ENCODE measurements around the gene SH3BGRL3. TPM values are rescaled to one million over a fixed set of nuclear protein-coding genes. Genes with fewer than 3 reads are reported as not detected.

The SH3BGRL3 gene
- total and polyA plus RNA-seq, 4 donors: 17.2 to 437 (median 333) TPM

DNA sequence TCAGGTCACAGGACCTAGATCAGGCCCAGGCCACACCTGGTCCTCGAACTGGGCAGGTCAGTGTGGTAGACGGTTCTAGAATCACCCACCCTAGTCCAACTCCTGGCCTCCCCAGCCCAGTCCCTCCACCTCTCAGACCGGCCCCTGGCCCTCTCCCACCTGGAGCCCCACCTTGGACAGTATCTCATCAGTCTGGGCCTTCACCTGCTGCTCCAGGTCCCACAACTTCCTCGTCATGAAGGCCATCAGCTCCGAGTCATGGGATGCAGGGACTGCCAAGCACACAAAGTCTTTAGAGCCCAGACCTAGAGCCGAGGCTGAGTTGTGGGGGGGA lies 17.9 kb downstream of the SH3BGRL3 start:
- DNase-seq (no peak), ATAC-seq (ENCODE audit: insufficient read depth, low FRiP score) (no peak)
- Histone ChIP-seq H3K4me1 (ENCODE audit: control insufficient read depth in 5 of 5, insufficient read depth in 5 of 5, low read length in 5 of 5) (no peaks in the 10 kb centered on the region), H3K27me3 (ENCODE audit: control insufficient read depth in 3 of 3, insufficient read depth in 3 of 3, low read length in 2 of 3) (no peaks in the 10 kb centered on the region), H3K36me3 (ENCODE audit: control insufficient read depth in 4 of 4, insufficient read depth in 4 of 4, low read length in 4 of 4) (peaks cover 0 to 18% (median 0%) of the 10 kb centered on the region in 4 donors), H3K9ac (ENCODE audit: insufficient read depth in 1 of 2, low read length in 2 of 2) (no peak overlapping the region), H3K27ac (ENCODE audit: low read depth in 1 of 2, low read length in 1 of 2) (no peak overlapping the region), H3K9me3 (ENCODE audit: control insufficient read depth in 4 of 4, insufficient read depth in 3 of 4, low read length in 3 of 4) (no peaks in the 10 kb centered on the region), H3K4me3 (no peak overlapping the region)
- no peak for TF ChIP-seq CTCF (IDR thresholded peaks at IDR 0.05; ENCODE audit: control extremely low read depth, extremely low read depth)
- WGBS, 2 donors: 74 to 79% methylated on average over 6 of the region's 6 CpGs

- H3K9ac ChIP-seq (ENCODE audit: insufficient read depth in 1 of 2, low read length in 2 of 2): no peak overlapping the region
- TF ChIP-seq CTCF (IDR thresholded peaks at IDR 0.05; ENCODE audit: control extremely low read depth, extremely low read depth): no peak
- no peak overlapping the region for H3K4me3 ChIP-seq
- H3K36me3 ChIP-seq (ENCODE audit: control insufficient read depth in 4 of 4, insufficient read depth in 4 of 4, low read length in 4 of 4): peaks cover 0 to 13% (median 0%) of the 10 kb centered on the region in 4 donors
- ATAC-seq (ENCODE audit: insufficient read depth, low FRiP score) (no peak), DNase-seq (no peak)
- H3K27ac ChIP-seq (ENCODE audit: low read depth in 1 of 2, low read length in 1 of 2): no peak overlapping the region
- 90 to 94% methylated on average over 11 of the region's 11 CpGs for WGBS, 2 donors
- H3K27me3 ChIP-seq (ENCODE audit: control insufficient read depth in 3 of 3, insufficient read depth in 3 of 3, low read length in 2 of 3): no peaks in the 10 kb centered on the region
- H3K4me1 ChIP-seq (ENCODE audit: control insufficient read depth in 5 of 5, insufficient read depth in 5 of 5, low read length in 5 of 5): peaks cover 0 to 3% (median 2%) of the 10 kb centered on the region in 5 donors
- H3K9me3 ChIP-seq (ENCODE audit: control insufficient read depth in 4 of 4, insufficient read depth in 3 of 4, low read length in 3 of 4): no peaks in the 10 kb centered on the region
Observed at GRCh38 chr1:26300578-26301275, 20.8 kb downstream of the SH3BGRL3 start.

- peaks cover 0 to 11% (median 5%) of the 10 kb centered on the region in 5 donors for H3K4me1 ChIP-seq (ENCODE audit: control insufficient read depth in 5 of 5, insufficient read depth in 5 of 5, low read length in 5 of 5)
- H3K36me3 ChIP-seq (ENCODE audit: control insufficient read depth in 4 of 4, insufficient read depth in 4 of 4, low read length in 4 of 4): peaks cover 0 to under 1% (median 0%) of the 10 kb centered on the region in 4 donors
- H3K27ac ChIP-seq (ENCODE audit: low read depth in 1 of 2, low read length in 1 of 2): no peak overlapping the region
- no peak overlapping the region for H3K4me3 ChIP-seq
- H3K9ac ChIP-seq (ENCODE audit: insufficient read depth in 1 of 2, low read length in 2 of 2): no peak overlapping the region
- H3K27me3 ChIP-seq (ENCODE audit: control insufficient read depth in 3 of 3, insufficient read depth in 3 of 3, low read length in 2 of 3): no peaks in the 10 kb centered on the region
- H3K9me3 ChIP-seq (ENCODE audit: control insufficient read depth in 4 of 4, insufficient read depth in 3 of 4, low read length in 3 of 4): no peaks in the 10 kb centered on the region
- TF ChIP-seq CTCF (IDR thresholded peaks at IDR 0.05; ENCODE audit: control extremely low read depth, extremely low read depth): no peak
- WGBS, 2 donors: 74 to 75% methylated on average over 8 of the region's 8 CpGs
- no peak for DNase-seq
- ATAC-seq (ENCODE audit: insufficient read depth, low FRiP score): no peak
Observed at GRCh38 chr1:26302733-26303405, 23.0 kb downstream of the SH3BGRL3 start.

Data from lung (tissue), 12 donors.